GM21528 (cell line): ENCODE results near the gene FRMPD4.

Experiments
- ATAC-seq: cut with Tn5 transposase; IDR thresholded peaks from one replicate; pipeline ENCODE4 v1.9.1; 2021; ENCODE audit warnings: mild to moderate bottlenecking, moderate library complexity; ENCODE audit not compliant: unreplicated experiment, low FRiP score

The FRMPD4 gene

GRCh38 chrX:12360383-12360782 lies 222.1 kb downstream of the FRMPD4 start:
- ATAC-seq = no peak

GRCh38 chrX:12360986-12361598 lies 222.8 kb downstream of the FRMPD4 start:
- ATAC-seq = no peak

GRCh38 chrX:12363216-12363615 lies 224.9 kb downstream of the FRMPD4 start:
- no peak for ATAC-seq

GRCh38 chrX:12366440-12366839 lies 228.2 kb downstream of the FRMPD4 start:
- no peak for ATAC-seq

- ATAC-seq = no peak
Observed at GRCh38 chrX:12367254-12367653, 229.0 kb downstream of the FRMPD4 start.

- no peak for ATAC-seq
Observed at GRCh38 chrX:12370497-12370986, 232.3 kb downstream of the FRMPD4 start.

GRCh38 chrX:12372111-12372510 lies 233.8 kb downstream of the FRMPD4 start:
- ATAC-seq = no peak

GRCh38 chrX:12374286-12374685 lies 236.0 kb downstream of the FRMPD4 start:
- ATAC-seq = no peak

- no peak for ATAC-seq
Observed at GRCh38 chrX:12378253-12378652, 240.0 kb downstream of the FRMPD4 start.

GRCh38 chrX:12378706-12379105 lies 240.4 kb downstream of the FRMPD4 start:
- no peak for ATAC-seq

GRCh38 chrX:12379671-12380070 lies 241.4 kb downstream of the FRMPD4 start:
- ATAC-seq = no peak

- ATAC-seq = no peak
Observed at GRCh38 chrX:12383196-12383595, 244.9 kb downstream of the FRMPD4 start.

- ATAC-seq = no peak
Observed at GRCh38 chrX:12390301-12390700, 252.0 kb downstream of the FRMPD4 start.

- no peak for ATAC-seq
Observed at GRCh38 chrX:12396584-12396983, 258.3 kb downstream of the FRMPD4 start.

- ATAC-seq = no peak
Observed at GRCh38 chrX:12400218-12400617, 261.9 kb downstream of the FRMPD4 start.

GRCh38 chrX:12401252-12401651 lies 263.0 kb downstream of the FRMPD4 start:
- ATAC-seq = no peak

- no peak for ATAC-seq
Observed at GRCh38 chrX:12403474-12404082, 265.3 kb downstream of the FRMPD4 start.

GRCh38 chrX:12405306-12405705 lies 267.0 kb downstream of the FRMPD4 start:
- no peak for ATAC-seq

- no peak for ATAC-seq
Observed at GRCh38 chrX:12410523-12410922, 272.2 kb downstream of the FRMPD4 start.

- ATAC-seq = no peak
Observed at GRCh38 chrX:12411831-12412230, 273.6 kb downstream of the FRMPD4 start.

- no peak for ATAC-seq
Observed at GRCh38 chrX:12412561-12412960, 274.3 kb downstream of the FRMPD4 start.

GRCh38 chrX:12419591-12419990 lies 281.3 kb downstream of the FRMPD4 start:
- no peak for ATAC-seq
